Neural cell (in vitro differentiated cells): ENCODE results near the gene MAPK1IP1L. TPM values are rescaled to one million over a fixed set of nuclear protein-coding genes. Genes with fewer than 3 reads are reported as not detected.
"Not testable (repeated sequence)": the region's sequence is repeated elsewhere in the genome, so short reads cannot be mapped to it uniquely, and the experiment has no call there.

Source experiments
- H2AFZ ChIP-seq: fragments of 200-600, 300-800 bp; sonication (generic), shearing (Covaris generic); 2 replicates; pipeline ENCODE4 v1.6.0; 2014; ENCODE audit warnings: low read depth, mild to moderate bottlenecking, antibody characterized with exemption, low read length, moderate library complexity
- H3F3A ChIP-seq: fragments of 200-600 bp; shearing (Covaris generic); 2 replicates; pipeline ENCODE4 v1.6.1; 2016; ENCODE audit warnings: mild to moderate bottlenecking, moderate library complexity, mixed read lengths, antibody characterized with exemption, low read length; ENCODE audit not compliant: insufficient read depth, poor library complexity, severe bottlenecking
- H3K27ac ChIP-seq: fragments of 200-600, 300-800 bp; sonication (generic), shearing (Covaris generic); 2 replicates; pipeline ENCODE4 v1.5.1; 2014; ENCODE audit warnings: mild to moderate bottlenecking, low read length, moderate library complexity
- H3K27me3 ChIP-seq: fragments of 300-800, 200-600 bp; sonication (generic), shearing (Covaris generic); 2 replicates; pipeline ENCODE4 v1.6.0; 2014; ENCODE audit warnings: mild to moderate bottlenecking, low read depth, low read length, moderate library complexity; ENCODE audit not compliant: insufficient read depth
- H3K36me3 ChIP-seq: fragments of 300-800, 200-600 bp; sonication (generic), shearing (Covaris generic); 2 replicates; pipeline ENCODE4 v1.5.1; 2014; ENCODE audit warnings: mild to moderate bottlenecking, antibody characterized with exemption, low read length, moderate library complexity; ENCODE audit not compliant: insufficient read depth
- H3K4me2 ChIP-seq: fragments of 300-800, 200-600 bp; sonication (generic), shearing (Covaris generic); 2 replicates; pipeline ENCODE4 v1.6.0; 2014; ENCODE audit warnings: mild to moderate bottlenecking, low read length
- H3K4me3 ChIP-seq: fragments of 300-800, 200-600 bp; sonication (generic), shearing (Covaris generic); 2 replicates; pipeline ENCODE4 v1.5.1; 2014; ENCODE audit warnings: mild to moderate bottlenecking, low read length, moderate library complexity
- H3K79me2 ChIP-seq: fragments of 200-600 bp; shearing (Covaris generic); replicated peaks from 2 replicates; pipeline ENCODE4 v1.6.0; 2014; ENCODE audit warnings: mild to moderate bottlenecking, low read length, moderate library complexity; ENCODE audit not compliant: insufficient read depth
- H3K9ac ChIP-seq: fragments of 300-800, 200-600 bp; sonication (generic), shearing (Covaris generic); 2 replicates; pipeline ENCODE4 v1.6.1; 2016; ENCODE audit warnings: mild to moderate bottlenecking, low read length, mixed read lengths
- H3K9me2 ChIP-seq: fragments of 200-600 bp; shearing (Covaris generic); 2 replicates; pipeline ENCODE4 v1.6.1; 2016; ENCODE audit warnings: mild to moderate bottlenecking, low read length, mixed read lengths; ENCODE audit not compliant: insufficient read depth
- H3K9me3 ChIP-seq: fragments of 200-600, 300-800 bp; sonication (generic), shearing (Covaris generic); 2 replicates; pipeline ENCODE4 v1.6.1; 2016; ENCODE audit warnings: mild to moderate bottlenecking, mixed run types, low read length, moderate library complexity, mixed read lengths
- H4K20me1 ChIP-seq: fragments of 200-600 bp; shearing (Covaris generic); 2 replicates; pipeline ENCODE4 v1.6.1; 2016; ENCODE audit warnings: mild to moderate bottlenecking, mixed run types; ENCODE audit not compliant: insufficient read depth
- EP300 ChIP-seq: fragments of 450-650 bp; conservative IDR thresholded peaks from 2 replicates; pipeline ENCODE4 v1.6.1; 2014; ENCODE audit warnings: antibody characterized with exemption, mild to moderate bottlenecking, moderate library complexity; ENCODE audit not compliant: poor library complexity, severe bottlenecking
- EZH2 ChIP-seq: fragments of 200-600, 300-800 bp; shearing (Covaris generic), sonication (generic); IDR thresholded peaks from 2 replicates; pipeline ENCODE4 v1.6.1; 2014; ENCODE audit warnings: antibody characterized with exemption, low read length, borderline replicate concordance, mild to moderate bottlenecking; ENCODE audit not compliant: insufficient read depth, poor library complexity, severe bottlenecking
- MXI1 ChIP-seq: fragments of 450-650 bp; conservative IDR thresholded peaks from 2 replicates; pipeline ENCODE4 v1.6.1; 2014; ENCODE audit warnings: antibody characterized with exemption, mild to moderate bottlenecking; ENCODE audit not compliant: poor library complexity, severe bottlenecking
- POLR2AphosphoS5 ChIP-seq: IDR thresholded peaks from 2 replicates; pipeline ENCODE4 v1.6.1; 2012
- RAD21 ChIP-seq: fragments of 450-650 bp; conservative IDR thresholded peaks from 2 replicates; pipeline ENCODE4 v1.6.1; 2014; ENCODE audit warnings: antibody characterized with exemption, mild to moderate bottlenecking, moderate library complexity
- SMC3 ChIP-seq: fragments of 450-650 bp; conservative IDR thresholded peaks from 2 replicates; pipeline ENCODE4 v1.6.1; 2014; ENCODE audit warnings: antibody characterized with exemption, mild to moderate bottlenecking, moderate library complexity; ENCODE audit not compliant: poor library complexity
- TAF1 ChIP-seq: IDR thresholded peaks from 2 replicates; pipeline ENCODE4 v1.6.1; 2012; ENCODE audit warnings: low read depth
- polyA plus RNA-seq: library from polyadenylated mRNA; depleted of rRNA; stranded (reverse); fragments of >200 nt; gene quantifications from 2 replicates; pipeline ENCODE4 v1.2.3, GENCODE V29; 2014
- TF ChIP-seq, protein P1 (sequence below): IDR thresholded peaks from 2 replicates; pipeline ENCODE4 v1.6.1; 2012; ENCODE audit warnings: borderline replicate concordance
- TF ChIP-seq, protein P2 (sequence below): fragments of 450-650 bp; IDR thresholded peaks from 2 replicates; pipeline ENCODE4 v1.5.1; 2014; ENCODE audit warnings: antibody characterized with exemption, mild to moderate bottlenecking, moderate library complexity; ENCODE audit not compliant: poor library complexity, severe bottlenecking

MAPK1IP1L gene
- polyA plus RNA-seq, 1 donor from 2014 or later, result 35.4 TPM

DNA sequence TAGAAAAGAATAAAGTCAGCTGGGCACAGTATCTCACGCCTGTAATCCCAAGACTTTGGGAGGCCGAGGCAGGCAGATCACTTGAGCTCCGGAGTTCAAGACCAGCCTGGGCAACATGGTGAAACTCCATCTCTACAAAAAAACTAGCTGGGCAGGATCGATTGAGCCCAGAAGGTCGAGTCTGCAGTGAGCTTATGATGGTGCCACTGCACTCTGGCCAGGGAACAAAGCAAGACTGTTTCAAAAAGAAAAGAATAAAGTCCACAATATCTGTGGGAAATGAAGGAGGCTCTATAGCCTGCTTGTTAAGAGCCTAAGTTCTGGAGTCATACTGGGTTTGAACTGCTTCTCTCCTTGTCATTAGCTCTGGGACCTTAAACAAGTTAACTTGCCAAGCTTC lies 7.9 kb downstream of the MAPK1IP1L start:
- H3K36me3 ChIP-seq, result peaks cover 15% of the 10 kb centered on the region
- no peaks in the 10 kb centered on the region for H3K27me3 ChIP-seq
- TF ChIP-seq POLR2AphosphoS5 (no peak), EZH2 (no peak), TAF1 (no peak), RAD21 (no peak), EP300 (no peak), MXI1 (no peak), SMC3 (no peak)
- TF ChIP-seq, protein P1, sequence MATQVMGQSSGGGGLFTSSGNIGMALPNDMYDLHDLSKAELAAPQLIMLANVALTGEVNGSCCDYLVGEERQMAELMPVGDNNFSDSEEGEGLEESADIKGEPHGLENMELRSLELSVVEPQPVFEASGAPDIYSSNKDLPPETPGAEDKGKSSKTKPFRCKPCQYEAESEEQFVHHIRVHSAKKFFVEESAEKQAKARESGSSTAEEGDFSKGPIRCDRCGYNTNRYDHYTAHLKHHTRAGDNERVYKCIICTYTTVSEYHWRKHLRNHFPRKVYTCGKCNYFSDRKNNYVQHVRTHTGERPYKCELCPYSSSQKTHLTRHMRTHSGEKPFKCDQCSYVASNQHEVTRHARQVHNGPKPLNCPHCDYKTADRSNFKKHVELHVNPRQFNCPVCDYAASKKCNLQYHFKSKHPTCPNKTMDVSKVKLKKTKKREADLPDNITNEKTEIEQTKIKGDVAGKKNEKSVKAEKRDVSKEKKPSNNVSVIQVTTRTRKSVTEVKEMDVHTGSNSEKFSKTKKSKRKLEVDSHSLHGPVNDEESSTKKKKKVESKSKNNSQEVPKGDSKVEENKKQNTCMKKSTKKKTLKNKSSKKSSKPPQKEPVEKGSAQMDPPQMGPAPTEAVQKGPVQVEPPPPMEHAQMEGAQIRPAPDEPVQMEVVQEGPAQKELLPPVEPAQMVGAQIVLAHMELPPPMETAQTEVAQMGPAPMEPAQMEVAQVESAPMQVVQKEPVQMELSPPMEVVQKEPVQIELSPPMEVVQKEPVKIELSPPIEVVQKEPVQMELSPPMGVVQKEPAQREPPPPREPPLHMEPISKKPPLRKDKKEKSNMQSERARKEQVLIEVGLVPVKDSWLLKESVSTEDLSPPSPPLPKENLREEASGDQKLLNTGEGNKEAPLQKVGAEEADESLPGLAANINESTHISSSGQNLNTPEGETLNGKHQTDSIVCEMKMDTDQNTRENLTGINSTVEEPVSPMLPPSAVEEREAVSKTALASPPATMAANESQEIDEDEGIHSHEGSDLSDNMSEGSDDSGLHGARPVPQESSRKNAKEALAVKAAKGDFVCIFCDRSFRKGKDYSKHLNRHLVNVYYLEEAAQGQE, result no peak
- TF ChIP-seq, protein P2, sequence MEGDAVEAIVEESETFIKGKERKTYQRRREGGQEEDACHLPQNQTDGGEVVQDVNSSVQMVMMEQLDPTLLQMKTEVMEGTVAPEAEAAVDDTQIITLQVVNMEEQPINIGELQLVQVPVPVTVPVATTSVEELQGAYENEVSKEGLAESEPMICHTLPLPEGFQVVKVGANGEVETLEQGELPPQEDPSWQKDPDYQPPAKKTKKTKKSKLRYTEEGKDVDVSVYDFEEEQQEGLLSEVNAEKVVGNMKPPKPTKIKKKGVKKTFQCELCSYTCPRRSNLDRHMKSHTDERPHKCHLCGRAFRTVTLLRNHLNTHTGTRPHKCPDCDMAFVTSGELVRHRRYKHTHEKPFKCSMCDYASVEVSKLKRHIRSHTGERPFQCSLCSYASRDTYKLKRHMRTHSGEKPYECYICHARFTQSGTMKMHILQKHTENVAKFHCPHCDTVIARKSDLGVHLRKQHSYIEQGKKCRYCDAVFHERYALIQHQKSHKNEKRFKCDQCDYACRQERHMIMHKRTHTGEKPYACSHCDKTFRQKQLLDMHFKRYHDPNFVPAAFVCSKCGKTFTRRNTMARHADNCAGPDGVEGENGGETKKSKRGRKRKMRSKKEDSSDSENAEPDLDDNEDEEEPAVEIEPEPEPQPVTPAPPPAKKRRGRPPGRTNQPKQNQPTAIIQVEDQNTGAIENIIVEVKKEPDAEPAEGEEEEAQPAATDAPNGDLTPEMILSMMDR, result no peak
- no peak overlapping the region for H2AFZ ChIP-seq
- no peaks in the 10 kb centered on the region for H4K20me1 ChIP-seq
- H3K79me2 ChIP-seq, result peaks cover 79% of the 10 kb centered on the region
- no peak overlapping the region for H3K4me3 ChIP-seq
- H3F3A ChIP-seq, result no peaks in the 10 kb centered on the region
- H3K4me2 ChIP-seq, result no peak overlapping the region
- H3K9me2 ChIP-seq, result no peaks in the 10 kb centered on the region
- no peak overlapping the region for H3K27ac ChIP-seq
- no peaks in the 10 kb centered on the region for H3K9me3 ChIP-seq
- H3K9ac ChIP-seq, result no peak overlapping the region

DNA sequence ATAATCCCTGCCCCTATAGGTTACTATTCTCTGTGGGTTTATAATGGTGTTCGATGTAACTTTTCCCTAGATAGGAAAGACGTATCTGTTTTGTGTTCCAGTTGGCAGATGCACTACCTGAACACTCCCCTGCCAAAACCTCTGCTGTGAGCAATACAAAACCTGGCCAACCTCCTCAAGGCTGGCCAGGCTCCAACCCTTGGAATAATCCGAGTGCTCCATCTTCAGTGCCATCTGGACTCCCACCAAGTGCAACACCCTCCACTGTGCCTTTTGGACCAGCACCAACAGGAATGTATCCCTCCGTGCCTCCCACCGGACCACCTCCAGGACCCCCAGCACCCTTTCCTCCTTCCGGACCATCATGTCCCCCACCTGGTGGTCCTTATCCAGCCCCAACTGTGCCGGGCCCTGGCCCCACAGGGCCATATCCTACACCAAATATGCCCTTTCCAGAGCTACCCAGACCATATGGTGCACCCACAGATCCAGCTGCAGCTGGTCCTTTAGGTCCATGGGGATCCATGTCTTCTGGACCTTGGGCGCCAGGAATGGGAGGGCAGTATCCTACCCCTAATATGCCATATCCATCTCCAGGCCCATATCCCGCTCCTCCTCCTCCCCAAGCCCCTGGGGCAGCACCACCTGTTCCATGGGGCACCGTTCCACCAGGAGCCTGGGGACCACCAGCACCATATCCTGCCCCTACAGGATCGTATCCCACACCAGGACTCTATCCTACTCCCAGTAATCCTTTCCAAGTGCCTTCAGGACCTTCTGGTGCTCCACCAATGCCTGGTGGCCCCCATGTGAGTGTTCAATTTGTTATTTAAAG lies 11.3 kb downstream of the MAPK1IP1L start:
- Histone ChIP-seq H3K9ac (no peak overlapping the region), H3K36me3 (peaks cover 10% of the 10 kb centered on the region), H3K79me2 (peaks cover 45% of the 10 kb centered on the region), H3K4me3 (no peak overlapping the region), H3K4me2 (no peak overlapping the region), H3F3A (no peaks in the 10 kb centered on the region), H3K27ac (no peak overlapping the region), H3K27me3 (no peaks in the 10 kb centered on the region), H4K20me1 (no peaks in the 10 kb centered on the region), H3K9me2 (no peaks in the 10 kb centered on the region), H3K9me3 (no peaks in the 10 kb centered on the region), H2AFZ (no peak overlapping the region)
- TF ChIP-seq, protein P2, result no peak
- TF ChIP-seq, protein P1, result no peak
- no peak for TF ChIP-seq POLR2AphosphoS5
- TF ChIP-seq SMC3, result no peak
- no peak for TF ChIP-seq EP300

GRCh38 chr14:55064896-55065295 lies 13.4 kb downstream of the MAPK1IP1L start:
- peaks cover 24% of the 10 kb centered on the region for H3K79me2 ChIP-seq
- H3K9me2 ChIP-seq, H3K9ac ChIP-seq, H3K4me3 ChIP-seq, H3F3A ChIP-seq, H2AFZ ChIP-seq, H3K9me3 ChIP-seq, H3K27me3 ChIP-seq, H4K20me1 ChIP-seq, H3K36me3 ChIP-seq, H3K27ac ChIP-seq, H3K4me2 ChIP-seq: not testable (repeated sequence)
